ENCODE data around the gene TDRD10. TPM values are rescaled to one million over a fixed set of nuclear protein-coding genes. Genes with fewer than 3 reads are reported as not detected.

TDRD10 gene
- total RNA-seq, 6 donors from 2014 or later, result 6.2 to 47.1 (median 12.6) TPM

GRCh38 chr1:154479764-154480421 is 22.1 kb upstream of the TDRD10 start:
- peak; percentile 87 to 94 for ATAC-seq (ENCODE audit: low FRiP score in 2 of 2)
- H3K27ac ChIP-seq, result peak overlapping the region in 3 of 4 donors; percentile 8 to 59 (median 57)
- TF ChIP-seq POLR2AphosphoS5 (IDR thresholded peaks at IDR 0.05) (no peak), CTCF (IDR thresholded peaks at IDR 0.05) (peak; percentile 89 to 95 (median 93))
- no peak overlapping the region for H3K4me3 ChIP-seq
- DNase-seq, result peak in 1 of 2 donors; percentile 60
- H3K4me1 ChIP-seq, result peaks cover 28 to 55% (median 33%) of the 10 kb centered on the region in 4 donors
- no peaks in the 10 kb centered on the region for H3K9me3 ChIP-seq
- WGBS, 2 donors, result 34 to 40% methylated on average over 9 of the region's 9 CpGs
- H3K27me3 ChIP-seq, result no peaks in the 10 kb centered on the region
- H3K36me3 ChIP-seq, result peaks cover 0 to 12% (median 0%) of the 10 kb centered on the region in 4 donors

GRCh38 chr1:154481053-154481452 is 21.0 kb upstream of the TDRD10 start:
- no peak for DNase-seq
- TF ChIP-seq POLR2AphosphoS5 (IDR thresholded peaks at IDR 0.05) (no peak), EP300 (IDR thresholded peaks at IDR 0.05) (no peak), CTCF (IDR thresholded peaks at IDR 0.05) (no peak)
- no peak for ATAC-seq (ENCODE audit: low FRiP score in 2 of 2)
- H3K4me3 ChIP-seq, result no peak overlapping the region
- H3K27me3 ChIP-seq, result no peaks in the 10 kb centered on the region
- H3K4me1 ChIP-seq, result peaks cover 36 to 55% (median 40%) of the 10 kb centered on the region in 4 donors
- peaks cover 0 to 18% (median 0%) of the 10 kb centered on the region in 4 donors for H3K36me3 ChIP-seq
- WGBS, 2 donors, result 58 to 59% methylated on average over 1 of the region's 1 CpG
- H3K27ac ChIP-seq, result peak overlapping the region in 2 of 4 donors; percentile 57 to 59
- no peaks in the 10 kb centered on the region for H3K9me3 ChIP-seq

- H3K4me3 ChIP-seq, result no peak overlapping the region
- peaks cover 0 to 38% (median 5%) of the 10 kb centered on the region in 4 donors for H3K36me3 ChIP-seq
- TF ChIP-seq CTCF (IDR thresholded peaks at IDR 0.05) (peak in 2 of 6 experiments; percentile 23 to 24), POLR2AphosphoS5 (IDR thresholded peaks at IDR 0.05) (peak; percentile 49 to 68), POLR2A (IDR thresholded peaks at IDR 0.05) (no peak), EP300 (IDR thresholded peaks at IDR 0.05) (peak in 2 of 4 donors; percentile 82 to 95)
- peak overlapping the region; percentile 64 to 84 (median 75) for H3K27ac ChIP-seq
- peaks cover 48 to 59% (median 56%) of the 10 kb centered on the region in 4 donors for H3K4me1 ChIP-seq
- ATAC-seq (ENCODE audit: low FRiP score in 2 of 2) (peak; percentile 48 to 89), DNase-seq (peak in 1 of 2 donors; percentile 76)
- WGBS, 2 donors, result 54 to 61% methylated on average over 14 of the region's 14 CpGs
- H3K9me3 ChIP-seq, result no peaks in the 10 kb centered on the region
- H3K27me3 ChIP-seq, result no peaks in the 10 kb centered on the region
Observed at GRCh38 chr1:154483941-154484803, 17.8 kb upstream of the TDRD10 start.

GRCh38 chr1:154485106-154485505 is 16.9 kb upstream of the TDRD10 start:
- Histone ChIP-seq H3K9me3 (no peaks in the 10 kb centered on the region), H3K4me3 (no peak overlapping the region), H3K4me1 (peaks cover 57 to 62% (median 59%) of the 10 kb centered on the region in 4 donors), H3K27ac (peak overlapping the region; percentile 65 to 84 (median 75)), H3K27me3 (no peaks in the 10 kb centered on the region), H3K36me3 (peaks cover 0 to 38% (median 5%) of the 10 kb centered on the region in 4 donors)
- WGBS, 2 donors, result 21 to 38% methylated on average over 4 to 5 of the region's 5 CpGs
- ATAC-seq (ENCODE audit: low FRiP score in 2 of 2), result peak; percentile 47 to 70
- peak in 1 of 2 donors; percentile 69 for DNase-seq
- peak in 3 of 4 donors; percentile 64 to 78 (median 74) for TF ChIP-seq EP300 (IDR thresholded peaks at IDR 0.05)
- no peak for TF ChIP-seq POLR2A (IDR thresholded peaks at IDR 0.05)
- TF ChIP-seq POLR2AphosphoS5 (IDR thresholded peaks at IDR 0.05), result peak; percentile 84 to 91
- no peak for TF ChIP-seq CTCF (IDR thresholded peaks at IDR 0.05)
